Esophagus mucosa (tissue), 1 donor: Measurements from ENCODE around the gene YPEL2. TPM values are rescaled to one million over a fixed set of nuclear protein-coding genes. Genes with fewer than 3 reads are reported as not detected.
A peak's percentile ranks its signal among the peaks of the same experiment; 100 is the strongest.

Source experiments
- ATAC-seq: fragments of 200-7000 bp; cut with Tn5 transposase; one replicate; pipeline ENCODE4 v1.9.1; 2020
- total RNA-seq: library from RNA; stranded (reverse); gene quantifications from one replicate; pipeline ENCODE4 v1.2.4, GENCODE V29; 2023
- donor health status: DM: yes; HTN: yes; CAD: no.

Gene YPEL2
- total RNA-seq, 1 donor from 2014 or later = 5.7 TPM

DNA sequence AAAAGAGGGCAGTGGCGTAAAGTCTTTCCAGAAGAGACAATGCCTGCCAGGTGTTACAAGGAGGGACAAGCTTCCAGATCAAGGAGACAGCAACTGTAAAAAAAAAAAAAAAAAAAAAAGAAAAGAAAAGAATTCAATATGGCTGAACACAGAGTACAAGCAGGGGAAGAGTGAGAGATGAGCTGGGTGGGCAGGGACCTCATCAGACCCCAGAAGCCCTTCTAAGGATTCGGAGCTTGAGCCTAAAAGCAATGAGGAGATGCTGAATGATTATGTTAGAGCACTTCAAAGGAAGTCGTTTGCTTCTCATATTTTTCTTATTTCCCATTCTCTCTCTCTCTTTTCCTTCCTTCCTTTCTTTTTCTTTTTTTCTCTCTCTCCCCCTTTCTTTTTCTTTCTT is 103.0 kb downstream of the YPEL2 start:
- no peak for ATAC-seq

DNA sequence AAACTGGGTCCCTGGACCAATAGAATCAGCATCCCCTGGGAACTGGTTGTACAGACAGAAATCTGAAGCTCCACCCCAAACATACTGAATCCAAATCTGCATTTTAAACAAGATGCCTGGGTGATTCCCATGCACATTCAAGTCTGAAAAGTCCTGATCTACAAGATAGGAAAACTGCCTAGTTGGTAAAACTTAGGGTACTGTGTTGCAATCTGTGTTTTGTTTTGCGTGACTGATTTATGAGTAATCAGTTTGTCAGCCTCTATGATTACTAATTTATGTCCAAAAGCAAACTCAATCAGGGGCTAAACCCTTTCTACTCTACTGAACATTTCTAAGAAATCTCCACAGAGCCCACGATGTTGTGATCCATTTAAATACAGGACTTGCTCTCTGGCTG is 103.8 kb downstream of the YPEL2 start:
- peak; percentile 78 for ATAC-seq

DNA sequence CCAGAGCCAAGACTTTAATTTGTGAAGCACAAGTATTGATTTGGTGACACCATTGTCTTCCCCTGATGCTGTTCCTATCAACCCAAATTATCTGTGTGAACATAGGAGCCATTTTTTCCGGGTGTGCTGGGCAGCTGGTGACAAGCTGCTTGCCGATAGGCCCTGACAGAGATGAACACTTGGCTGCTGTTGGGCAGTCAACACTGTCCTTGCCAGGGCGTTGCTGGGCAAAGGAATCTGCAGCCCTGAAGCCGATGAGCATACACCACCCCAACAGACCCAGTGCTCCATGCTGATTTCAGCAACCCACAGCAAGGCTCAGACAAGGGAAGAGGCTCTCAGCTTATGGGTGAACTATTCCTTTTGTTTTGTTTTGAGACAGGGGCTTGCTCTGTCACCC is 105.4 kb downstream of the YPEL2 start:
- ATAC-seq = no peak

DNA sequence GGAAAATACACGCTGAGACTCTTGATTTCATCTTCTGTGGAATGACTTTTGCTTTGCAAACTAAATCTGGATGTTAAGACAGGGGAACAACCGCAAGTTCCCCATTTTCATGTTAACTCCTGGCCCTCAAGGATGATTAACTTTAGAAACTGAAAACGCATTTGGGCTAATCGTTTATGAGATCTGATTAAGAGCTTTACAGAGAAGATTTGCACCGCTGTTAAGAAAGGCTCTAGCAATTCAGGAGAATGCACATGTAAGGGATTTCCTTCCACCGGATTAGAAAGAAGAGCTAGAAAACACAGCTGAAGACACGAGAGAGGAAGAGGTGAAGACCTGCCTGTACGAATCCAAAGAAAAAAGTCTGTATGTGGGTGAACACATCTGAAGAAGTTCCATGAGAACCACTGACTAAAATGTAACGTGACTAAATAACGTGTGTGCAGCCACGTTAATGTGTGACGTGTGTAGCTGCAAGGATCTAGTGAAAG is 106.4 kb downstream of the YPEL2 start:
- ATAC-seq = no peak

DNA sequence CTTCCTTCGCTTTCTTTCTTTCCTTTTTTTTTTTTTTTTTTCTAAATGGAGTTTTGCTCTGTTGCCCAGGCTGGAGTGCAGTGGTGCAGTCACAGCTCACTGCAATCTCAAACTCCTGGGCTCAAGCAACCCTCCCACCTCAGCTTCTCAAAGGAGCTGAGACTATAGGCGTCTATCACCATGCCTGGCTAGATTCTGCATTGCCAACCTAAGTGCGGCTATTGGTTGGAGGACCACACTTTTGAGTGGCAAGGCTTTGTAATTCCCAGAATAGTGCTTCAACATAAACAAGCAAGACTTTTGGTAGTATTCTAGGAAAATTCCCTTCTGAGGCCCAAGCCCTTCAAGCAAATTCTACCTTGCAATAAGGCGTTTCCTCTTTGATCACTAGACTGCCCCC is 107.8 kb downstream of the YPEL2 start:
- no peak for ATAC-seq

DNA sequence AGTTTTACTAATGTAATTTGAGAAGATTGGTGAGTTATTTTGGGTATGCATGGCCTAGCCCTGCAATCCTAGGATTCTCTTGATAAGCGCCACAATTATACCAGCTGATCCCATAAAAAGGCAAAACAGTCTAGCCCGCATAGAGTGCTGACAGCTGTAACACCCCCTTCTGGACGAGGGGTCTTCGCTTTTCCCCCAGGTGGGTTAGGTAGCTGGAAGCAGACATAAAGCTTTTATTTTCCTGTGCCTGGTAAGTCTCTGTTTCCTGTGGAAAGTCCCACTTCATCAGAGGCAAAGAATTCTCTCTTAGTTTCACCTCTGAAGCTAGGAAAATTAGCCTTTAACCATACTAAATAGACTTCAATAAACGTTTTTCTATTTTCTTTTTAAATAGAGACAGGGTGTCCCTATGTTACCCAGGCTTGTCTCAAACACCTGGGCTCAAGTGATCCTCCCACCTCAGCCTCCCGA is 108.3 kb downstream of the YPEL2 start:
- no peak for ATAC-seq

DNA sequence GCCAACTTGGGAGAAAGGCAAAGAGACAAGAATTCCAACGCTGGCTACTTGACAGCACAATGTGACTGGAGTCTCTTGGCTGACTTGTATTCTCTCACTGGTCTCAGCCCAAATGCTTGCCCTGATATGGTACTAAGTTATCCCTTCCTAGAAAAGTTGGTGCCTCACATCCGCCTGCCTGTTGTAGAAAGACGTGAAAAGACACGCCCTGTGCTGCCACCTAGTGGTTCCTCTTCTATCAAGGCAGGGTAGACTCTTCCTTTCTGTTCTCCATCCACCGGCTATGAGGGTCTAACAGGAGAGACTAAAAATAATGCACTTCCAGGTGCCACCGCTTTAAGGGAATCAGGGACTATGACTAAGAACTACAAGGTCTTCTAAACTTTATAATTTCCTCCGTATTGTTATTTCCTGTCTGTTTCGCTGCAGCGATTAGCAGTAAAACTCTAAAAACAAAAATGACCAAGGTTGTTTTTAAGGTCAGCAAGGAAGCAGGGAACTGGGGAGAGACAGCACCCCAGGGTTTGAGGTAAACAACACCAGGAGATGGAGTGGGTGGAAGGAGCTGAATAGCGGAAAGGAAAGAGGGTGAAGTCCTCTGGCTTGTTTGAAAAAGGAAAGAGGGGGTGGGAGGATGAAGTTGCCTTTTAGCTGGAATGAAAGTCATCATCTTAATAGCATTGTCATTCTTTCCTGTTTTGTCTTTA is 109.5 kb downstream of the YPEL2 start:
- peak; percentile 91 for ATAC-seq

DNA sequence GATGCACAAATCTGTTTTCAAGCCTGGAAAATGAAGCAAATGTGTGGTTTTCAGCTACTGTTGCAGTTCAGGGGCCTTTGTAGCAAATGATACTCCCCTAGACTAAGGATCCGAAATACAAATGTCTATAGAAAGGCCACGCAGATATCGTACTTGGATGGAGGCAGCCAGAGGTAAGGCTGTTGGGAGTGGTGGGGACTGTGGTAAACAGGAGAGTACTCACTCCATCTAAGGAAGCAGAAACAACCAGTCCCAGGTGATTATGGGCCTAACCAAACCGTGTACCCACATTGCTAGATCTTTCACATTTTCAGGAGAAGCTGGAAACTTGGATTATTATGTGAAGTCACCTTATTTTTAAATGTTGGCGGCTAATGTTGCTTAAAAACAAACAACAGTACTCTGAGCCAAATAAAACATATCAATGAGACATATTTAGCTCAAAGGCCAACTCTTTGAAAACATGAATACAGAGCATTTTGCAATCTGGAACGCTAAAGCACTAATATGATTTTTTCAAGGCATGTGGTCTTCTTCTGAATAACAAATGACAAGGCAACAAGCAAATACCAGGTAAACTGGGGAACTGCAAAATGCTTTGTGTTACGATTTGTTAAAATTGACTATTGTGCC is 110.1 kb downstream of the YPEL2 start:
- no peak for ATAC-seq

DNA sequence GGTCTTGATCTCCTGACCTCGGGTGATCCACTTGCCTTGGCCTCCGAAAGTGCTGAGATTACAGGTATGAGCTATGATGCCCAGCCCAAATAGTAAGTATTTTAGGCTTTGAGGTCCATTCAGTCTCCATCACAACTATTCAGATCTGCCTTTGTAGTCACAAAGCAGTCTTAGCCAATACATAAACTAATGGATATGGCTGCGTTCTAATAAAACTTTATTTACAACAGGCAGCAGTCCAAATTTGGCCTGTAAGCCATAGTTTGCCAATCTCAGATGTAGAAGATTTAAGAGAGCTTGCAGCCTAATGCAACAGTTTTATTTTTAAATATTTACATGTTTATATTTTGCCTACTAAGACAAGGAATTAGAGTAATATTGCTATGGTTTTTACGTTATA is 111.7 kb downstream of the YPEL2 start:
- no peak for ATAC-seq

Other genes with a start within 250 kb of the YPEL2 start
- 14.0 TPM for gene TRIM37, start 224.8 kb upstream of the YPEL2 start, total RNA-seq
- gene SKA2, start 176.5 kb upstream of the YPEL2 start, total RNA-seq = 36.7 TPM
- 25.4 TPM for gene PRR11, start 175.9 kb upstream of the YPEL2 start, total RNA-seq
- 7.6 TPM for gene SMG8, start 121.6 kb upstream of the YPEL2 start, total RNA-seq
- gene GDPD1, start 111.1 kb upstream of the YPEL2 start, total RNA-seq = 0.96 TPM
- gene DHX40, start 234.0 kb downstream of the YPEL2 start, total RNA-seq = 12.7 TPM